Astrocyte of the cerebellum (primary cell): ENCODE results near the gene LDAF1.

ENCODE experiments used
- DNase-seq: peaks from one replicate; pipeline ENCODE4 v3.0.0-alpha.2; 2011; ENCODE audit warnings: low read depth
- H3K4me3 ChIP-seq: 2 replicates; pipeline ENCODE4 v1.5.1; 2011; ENCODE audit warnings: mild to moderate bottlenecking, low read depth, low read length, moderate library complexity
- in situ Hi-C: cut with HindIII; loops from 2 replicates; pipeline ENCODE4 v1.10.0; 2017; ENCODE audit warnings: low sequenced_read_pairs
- TF ChIP-seq, protein P1 (sequence below): IDR thresholded peaks from 2 replicates; pipeline ENCODE4 v1.5.1; 2012; ENCODE audit warnings: low read length, low read depth, moderate library complexity, mild to moderate bottlenecking; ENCODE audit errors: missing control alignments

The LDAF1 gene

GRCh38 chr16:21228361-21228872, 69.9 kb downstream of the LDAF1 start:
- in situ Hi-C loops = no loop called here
- no peak overlapping the region for H3K4me3 ChIP-seq
- TF ChIP-seq, protein P1, sequence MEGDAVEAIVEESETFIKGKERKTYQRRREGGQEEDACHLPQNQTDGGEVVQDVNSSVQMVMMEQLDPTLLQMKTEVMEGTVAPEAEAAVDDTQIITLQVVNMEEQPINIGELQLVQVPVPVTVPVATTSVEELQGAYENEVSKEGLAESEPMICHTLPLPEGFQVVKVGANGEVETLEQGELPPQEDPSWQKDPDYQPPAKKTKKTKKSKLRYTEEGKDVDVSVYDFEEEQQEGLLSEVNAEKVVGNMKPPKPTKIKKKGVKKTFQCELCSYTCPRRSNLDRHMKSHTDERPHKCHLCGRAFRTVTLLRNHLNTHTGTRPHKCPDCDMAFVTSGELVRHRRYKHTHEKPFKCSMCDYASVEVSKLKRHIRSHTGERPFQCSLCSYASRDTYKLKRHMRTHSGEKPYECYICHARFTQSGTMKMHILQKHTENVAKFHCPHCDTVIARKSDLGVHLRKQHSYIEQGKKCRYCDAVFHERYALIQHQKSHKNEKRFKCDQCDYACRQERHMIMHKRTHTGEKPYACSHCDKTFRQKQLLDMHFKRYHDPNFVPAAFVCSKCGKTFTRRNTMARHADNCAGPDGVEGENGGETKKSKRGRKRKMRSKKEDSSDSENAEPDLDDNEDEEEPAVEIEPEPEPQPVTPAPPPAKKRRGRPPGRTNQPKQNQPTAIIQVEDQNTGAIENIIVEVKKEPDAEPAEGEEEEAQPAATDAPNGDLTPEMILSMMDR = no peak
- no peak for DNase-seq
